IMR-90 (cell line): Measurements from ENCODE around the gene ADARB2. TPM values are rescaled to one million over a fixed set of nuclear protein-coding genes. Genes with fewer than 3 reads are reported as not detected.
A peak's percentile ranks its signal among the peaks of the same experiment; 100 is the strongest.

ENCODE experiments used
- ATAC-seq: fragments of 200-7000 bp; cut with Tn5 transposase; 2 replicates; pipeline ENCODE4 v1.9.1; 2020; ENCODE audit warnings: low read depth, mild to moderate bottlenecking, moderate library complexity
- BruUV-seq: library from RNA; stranded (reverse); fragments of 400-500 nt; replicated peaks from 2 replicates; lab custom pipeline; 2021; lab: Mats Ljungman, UMichigan
- CTCF ChIA-PET: fragments of 300-600 bp; formaldehyde crosslinking; extraction: SDS; loops from one replicate; lab custom pipeline; 2021; ENCODE audit warnings: antibody characterized with exemption; lab: Yijun Ruan, JAX
- POLR2A ChIA-PET: fragments of 300-600 bp; sonication (Branson Sonifier 250); formaldehyde crosslinking; loops from one replicate; lab custom pipeline; 2022; ENCODE audit warnings: antibody characterized with exemption; ENCODE audit not compliant: unreplicated experiment; lab: Charles Lee
- DNase-seq: peaks from one replicate; pipeline ENCODE4 v3.0.0; 2013
- H2AFZ ChIP-seq: replicated peaks from 2 replicates; pipeline ENCODE3; 2013; ENCODE audit warnings: low read length, mild to moderate bottlenecking; ENCODE audit not compliant: poor library complexity
- H2AK5ac ChIP-seq: 2 replicates; pipeline ENCODE4 v1.6.1; 2013; ENCODE audit warnings: low read depth, low read length, inconsistent platforms
- H2AK9ac ChIP-seq: replicated peaks from 2 replicates; pipeline ENCODE3; 2013; ENCODE audit warnings: mild to moderate bottlenecking, low read depth, low read length, moderate library complexity; ENCODE audit not compliant: poor library complexity
- H2BK120ac ChIP-seq: 2 replicates; pipeline ENCODE4 v1.6.1; 2013; ENCODE audit warnings: low read depth, low read length, inconsistent platforms
- H2BK15ac ChIP-seq: 3 replicates; pipeline ENCODE4 v1.6.1; 2013; ENCODE audit warnings: low read depth, low read length, inconsistent platforms
- H2BK20ac ChIP-seq: 2 replicates; pipeline ENCODE4 v1.6.1; 2013; ENCODE audit warnings: low read depth, mild to moderate bottlenecking, inconsistent platforms, low read length, moderate library complexity
- H2BK5ac ChIP-seq: 2 replicates; pipeline ENCODE4 v1.6.1; 2013; ENCODE audit warnings: mild to moderate bottlenecking, low read depth, low read length, inconsistent platforms; ENCODE audit not compliant: poor library complexity, severe bottlenecking
- H3K14ac ChIP-seq: replicated peaks from 2 replicates; pipeline ENCODE4 v1.6.1; 2013; ENCODE audit warnings: low read depth, low read length, inconsistent platforms
- H3K18ac ChIP-seq: 2 replicates; pipeline ENCODE4 v1.6.1; 2013; ENCODE audit warnings: low read depth, low read length, control low read depth
- H3K23ac ChIP-seq: 2 replicates; pipeline ENCODE4 v1.6.1; 2013; ENCODE audit warnings: low read depth, low read length, inconsistent platforms
- H3K27ac ChIP-seq: 2 replicates; pipeline ENCODE4 v1.5.1; 2013; ENCODE audit warnings: mild to moderate bottlenecking, control low read depth, low read length; ENCODE audit not compliant: insufficient read depth
- H3K27me3 ChIP-seq: 2 replicates; pipeline ENCODE4 v1.6.1; 2013; ENCODE audit warnings: low read length; ENCODE audit not compliant: control insufficient read depth, insufficient read depth
- H3K36me3 ChIP-seq: 2 replicates; pipeline ENCODE4 v1.6.1; 2013; ENCODE audit warnings: low read length, mixed read lengths; ENCODE audit not compliant: control insufficient read depth, insufficient read depth
- H3K4ac ChIP-seq: 2 replicates; pipeline ENCODE4 v1.6.1; 2013; ENCODE audit warnings: low read depth, low read length, inconsistent platforms
- H3K4me1 ChIP-seq: 2 replicates; pipeline ENCODE4 v1.6.1; 2013; ENCODE audit warnings: low read length, mixed read lengths; ENCODE audit not compliant: control insufficient read depth, insufficient read depth
- H3K4me2 ChIP-seq: 2 replicates; pipeline ENCODE4 v1.6.1; 2013; ENCODE audit warnings: low read depth, mild to moderate bottlenecking, control low read depth, low read length, moderate library complexity
- H3K4me3 ChIP-seq: 2 replicates; pipeline ENCODE4 v1.5.1; 2013; ENCODE audit warnings: low read depth, mild to moderate bottlenecking, control low read depth, low read length, moderate library complexity; ENCODE audit not compliant: insufficient read depth
- H3K56ac ChIP-seq: 2 replicates; pipeline ENCODE4 v1.6.1; 2013; ENCODE audit warnings: low read length, inconsistent platforms; ENCODE audit not compliant: insufficient read depth; ENCODE audit errors: extremely low read depth
- H3K79me1 ChIP-seq, 2 experiments: 2 replicates each; pipeline ENCODE4 v1.6.1; 2013; ENCODE audit warnings: low read length in 2 of 2, inconsistent platforms in 1 of 2, low read depth in 1 of 2
- H3K9ac ChIP-seq: 2 replicates; pipeline ENCODE4 v1.6.1; 2013; ENCODE audit warnings: low read depth, low read length, control low read depth
- H3K9me1 ChIP-seq: 2 replicates; pipeline ENCODE4 v1.6.1; 2013; ENCODE audit warnings: low read length, inconsistent platforms; ENCODE audit not compliant: insufficient read depth
- H3K9me3 ChIP-seq: 2 replicates; pipeline ENCODE4 v1.6.1; 2013; ENCODE audit warnings: low read length; ENCODE audit not compliant: control insufficient read depth, insufficient read depth
- H4K20me1 ChIP-seq: 2 replicates; pipeline ENCODE4 v1.6.1; 2013; ENCODE audit warnings: low read length, inconsistent platforms; ENCODE audit not compliant: insufficient read depth
- H4K5ac ChIP-seq: 2 replicates; pipeline ENCODE4 v1.6.1; 2013; ENCODE audit warnings: mild to moderate bottlenecking, low read depth, low read length, control low read depth
- H4K8ac ChIP-seq, 2 experiments: 2 replicates each; pipeline ENCODE4 v1.6.1; 2013; ENCODE audit warnings: low read depth in 2 of 2, low read length in 2 of 2, control low read depth in 1 of 2, inconsistent platforms in 1 of 2
- H4K91ac ChIP-seq: 2 replicates; pipeline ENCODE4 v1.6.1; 2013; ENCODE audit warnings: low read depth, low read length, inconsistent platforms; ENCODE audit not compliant: insufficient read depth
- CEBPB ChIP-seq: IDR thresholded peaks from 2 replicates; pipeline ENCODE4 v1.6.1; 2012; ENCODE audit warnings: low read depth, low read length, improper control_type of control experiment
- CHD1 ChIP-seq: IDR thresholded peaks from 2 replicates; pipeline ENCODE4 v1.6.1; 2012; ENCODE audit warnings: low read depth, low read length, improper control_type of control experiment
- CTCF ChIP-seq: conservative IDR thresholded peaks from 2 replicates; pipeline ENCODE4 v1.5.1; 2012; ENCODE audit warnings: mild to moderate bottlenecking, low read depth, low read length, improper control_type of control experiment
- FOS ChIP-seq: fragments of 150-350 bp; IDR thresholded peaks from 2 replicates; pipeline ENCODE4 v1.6.1; 2016; ENCODE audit warnings: low read depth, low read length
- MAFK ChIP-seq: IDR thresholded peaks from 2 replicates; pipeline ENCODE4 v1.6.1; 2012; ENCODE audit warnings: low read depth, low read length, improper control_type of control experiment
- MAZ ChIP-seq: IDR thresholded peaks from 2 replicates; pipeline ENCODE4 v1.6.1; 2012; ENCODE audit warnings: low read depth, mild to moderate bottlenecking, low read length, improper control_type of control experiment, moderate library complexity, borderline replicate concordance
- NFE2L2 ChIP-seq: fragments of 150-350 bp; IDR thresholded peaks from 2 replicates; pipeline ENCODE4 v1.6.1; 2016; ENCODE audit warnings: low read depth, mild to moderate bottlenecking, low read length
- POLR2A ChIP-seq: IDR thresholded peaks from 2 replicates; pipeline ENCODE4 v1.6.1; 2012; ENCODE audit warnings: mild to moderate bottlenecking, low read depth, low read length
- RAD21 ChIP-seq: IDR thresholded peaks from 2 replicates; pipeline ENCODE4 v1.6.1; 2012; ENCODE audit warnings: low read length, improper control_type of control experiment
- RCOR1 ChIP-seq: IDR thresholded peaks from 2 replicates; pipeline ENCODE4 v1.6.1; 2012; ENCODE audit warnings: mild to moderate bottlenecking, low read length, improper control_type of control experiment; ENCODE audit not compliant: insufficient replicate concordance
- RFX5 ChIP-seq: IDR thresholded peaks from 2 replicates; pipeline ENCODE4 v1.8.0; 2012; ENCODE audit warnings: low read depth, mild to moderate bottlenecking, low read length, moderate library complexity
- SMC3 ChIP-seq: fragments of 150-350 bp; IDR thresholded peaks from 2 replicates; pipeline ENCODE4 v1.6.1; 2016; ENCODE audit warnings: low read depth, mild to moderate bottlenecking, antibody characterized with exemption, low read length, moderate library complexity
- USF2 ChIP-seq: fragments of 150-350 bp; IDR thresholded peaks from 2 replicates; pipeline ENCODE4 v1.6.1; 2017; ENCODE audit warnings: mild to moderate bottlenecking, antibody characterized with exemption, low read length, low read depth
- WGBS, 2 experiments: methylation state at CpG; one replicate each; pipeline versions ENCODE4 v1.1.5 to v1.1.7; 2013; ENCODE audit warnings: missing lambda C conversion rate in 2 of 2; ENCODE audit not compliant: insufficient read length in 1 of 2; ENCODE audit errors: extremely low coverage in 2 of 2; 5-methylcytosine and 5-hydroxymethylcytosine counted together
- dilution Hi-C: fragments of 300-500 bp; cut with HindIII; formaldehyde crosslinking; loops from one replicate; pipeline ENCODE4 v1.14.3; 2018; ENCODE audit warnings: low sequenced_read_pairs; ENCODE audit not compliant: unreplicated experiment
- in situ Hi-C: fragments of 300-500 bp; cut with MboI; formaldehyde crosslinking; loops from 3 replicates; pipeline ENCODE4 v1.14.3; 2019; ENCODE audit warnings: low sequenced_read_pairs, inconsistent platforms, mixed read lengths
- intact Hi-C: fragments of 100-400 bp; cut with micrococcal nuclease; formaldehyde crosslinking; loops from 2 replicates; pipeline ENCODE4 v1.10.0; 2022
- polyA plus RNA-seq, 3 experiments: library from polyadenylated mRNA; depleted of rRNA; stranded (reverse); fragments of >200 nt; gene quantifications; 2 replicates each; pipeline ENCODE4 v1.2.3, GENCODE V29; 2012; ENCODE audit warnings: low replicate concordance in 1 of 3
- total RNA-seq: library from RNA; depleted of rRNA; stranded (reverse); fragments of >200 nt; gene quantifications from 2 replicates; pipeline ENCODE4 v1.2.3, GENCODE V29; 2012
- TF ChIP-seq, protein P1 (sequence below): fragments of 150-350 bp; IDR thresholded peaks from 2 replicates; pipeline ENCODE4 v1.6.1; 2016; ENCODE audit warnings: low read depth, mild to moderate bottlenecking, low read length, moderate library complexity, borderline replicate concordance

Gene ADARB2
- total and polyA plus RNA-seq, 2 of the 4 experiments (the other 2 are of a cell fraction): not detected

DNA sequence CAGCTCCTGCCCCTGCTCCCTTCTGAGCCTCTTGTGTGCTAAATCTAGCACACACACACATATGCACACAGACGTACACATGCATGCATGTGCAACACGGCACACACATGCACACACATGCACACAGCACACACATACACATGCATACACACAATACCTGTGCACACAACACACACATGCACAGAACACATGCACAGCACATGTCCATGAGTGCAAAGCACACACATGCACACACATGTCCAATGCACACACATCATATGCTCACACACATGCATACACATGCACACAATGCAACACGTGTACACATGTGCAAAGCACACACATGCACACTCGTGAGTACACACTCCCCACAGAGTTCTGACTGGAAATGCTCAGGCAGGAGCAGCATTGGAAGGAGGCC, 566.1 kb downstream of the ADARB2 start:
- no peak overlapping the region for H3K23ac ChIP-seq
- no peak overlapping the region for H4K91ac ChIP-seq
- H3K79me1 ChIP-seq: no peaks in the 10 kb centered on the region
- no peaks in the 10 kb centered on the region for H3K9me3 ChIP-seq
- intact Hi-C loops (no loop called here), in situ Hi-C loops (no loop called here), dilution Hi-C loops (no loop called here)
- H3K27me3 ChIP-seq: no peaks in the 10 kb centered on the region; the same call in 1 of the 2 replicates
- no peaks in the 10 kb centered on the region for H3K36me3 ChIP-seq
- no peak overlapping the region for H2BK15ac ChIP-seq
- no peak overlapping the region for H3K9ac ChIP-seq
- no peak overlapping the region for H3K4me3 ChIP-seq
- H2AK9ac ChIP-seq: no peak overlapping the region
- no peak overlapping the region for H3K14ac ChIP-seq
- peak overlapping the region; percentile 21 for H2AFZ ChIP-seq
- H3K18ac ChIP-seq: no peak overlapping the region
- H3K27ac ChIP-seq: no peak overlapping the region
- no peak overlapping the region for H4K5ac ChIP-seq
- CTCF ChIA-PET: no interaction called here
- no peaks in the 10 kb centered on the region for H3K4me1 ChIP-seq
- ATAC-seq (no peak), DNase-seq (no peak)
- no peak overlapping the region for H2BK5ac ChIP-seq
- 56% methylated on average over 4 of the region's 4 CpGs; no CpG with 5 or more reads in 1 of the 2 experiments for WGBS, 2 experiments
- H3K4ac ChIP-seq: no peak overlapping the region
- POLR2A ChIA-PET: no interaction called here
- no peak overlapping the region for H2AK5ac ChIP-seq
- H3K56ac ChIP-seq: no peak overlapping the region
- no peak overlapping the region for H4K8ac ChIP-seq
- H2BK20ac ChIP-seq: no peak overlapping the region
- no peak for TF ChIP-seq SMC3
- no peak for TF ChIP-seq POLR2A
- no peak for TF ChIP-seq NFE2L2
- TF ChIP-seq RCOR1: no peak
- TF ChIP-seq, protein P1, sequence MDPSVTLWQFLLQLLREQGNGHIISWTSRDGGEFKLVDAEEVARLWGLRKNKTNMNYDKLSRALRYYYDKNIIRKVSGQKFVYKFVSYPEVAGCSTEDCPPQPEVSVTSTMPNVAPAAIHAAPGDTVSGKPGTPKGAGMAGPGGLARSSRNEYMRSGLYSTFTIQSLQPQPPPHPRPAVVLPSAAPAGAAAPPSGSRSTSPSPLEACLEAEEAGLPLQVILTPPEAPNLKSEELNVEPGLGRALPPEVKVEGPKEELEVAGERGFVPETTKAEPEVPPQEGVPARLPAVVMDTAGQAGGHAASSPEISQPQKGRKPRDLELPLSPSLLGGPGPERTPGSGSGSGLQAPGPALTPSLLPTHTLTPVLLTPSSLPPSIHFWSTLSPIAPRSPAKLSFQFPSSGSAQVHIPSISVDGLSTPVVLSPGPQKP: no peak
- TF ChIP-seq CTCF: no peak
- no peak for TF ChIP-seq USF2
- TF ChIP-seq FOS: no peak
- TF ChIP-seq MAFK: no peak
- no peak for TF ChIP-seq MAZ
- TF ChIP-seq CHD1: no peak
- no peak for TF ChIP-seq RAD21
- TF ChIP-seq RFX5: no peak
- no peak for TF ChIP-seq CEBPB
- no peaks in the 10 kb centered on the region; the same call in 1 of the 2 replicates for H3K9me1 ChIP-seq
- no TSS peak for BruUV-seq
- H2BK120ac ChIP-seq: no peak overlapping the region
- H4K20me1 ChIP-seq: no peaks in the 10 kb centered on the region
- no peak overlapping the region for H3K4me2 ChIP-seq
